PC-3 (cell line): ENCODE results near the gene CCNB1IP1. TPM values are rescaled to one million over a fixed set of nuclear protein-coding genes. Genes with fewer than 3 reads are reported as not detected.

ENCODE experiments used
- ATAC-seq: fragments of 200-7000 bp; cut with Tn5 transposase; 2 replicates; pipeline ENCODE4 v1.9.1; 2020; ENCODE audit warnings: mild to moderate bottlenecking, moderate library complexity
- BruUV-seq: library from RNA; stranded (reverse); fragments of 400-500 nt; replicated peaks from 2 replicates; lab custom pipeline; 2021; lab: Mats Ljungman, UMichigan
- CTCF ChIA-PET: fragments of 300-600 bp; sonication (Branson Sonifier 250); formaldehyde crosslinking; loops from one replicate; lab custom pipeline; 2022; ENCODE audit warnings: antibody characterized with exemption; lab: Charles Lee
- POLR2A ChIA-PET: fragments of 300-600 bp; sonication (Branson Sonifier 250); formaldehyde crosslinking; loops from one replicate; lab custom pipeline; 2022; ENCODE audit warnings: antibody characterized with exemption; ENCODE audit not compliant: unreplicated experiment; lab: Charles Lee
- DNase-seq: peaks from one replicate; pipeline ENCODE4 v3.0.0-alpha.2; 2015
- H2AFZ ChIP-seq: fragments of 300-600 bp; sonication (generic); 2 replicates; pipeline ENCODE4 v1.6.0; 2016; ENCODE audit warnings: antibody characterized with exemption, low read length
- H3F3A ChIP-seq: fragments of 300-600 bp; sonication (generic); one replicate; pipeline ENCODE4 v1.6.0; 2017; ENCODE audit warnings: antibody characterized with exemption, low read length, control low read depth, mild to moderate bottlenecking; ENCODE audit not compliant: unreplicated experiment
- H3K27ac ChIP-seq: fragments of 300-600 bp; sonication (generic); 2 replicates; pipeline ENCODE4 v1.5.1; 2016; ENCODE audit warnings: mild to moderate bottlenecking, low read length
- H3K27me3 ChIP-seq: fragments of 300-600 bp; sonication (generic); 2 replicates; pipeline ENCODE4 v1.6.1; 2016; ENCODE audit warnings: low read length, mixed read lengths
- H3K36me3 ChIP-seq: fragments of 300-600 bp; sonication (generic); 2 replicates; pipeline ENCODE4 v1.6.1; 2016; ENCODE audit warnings: low read depth, mixed run types, low read length, mixed read lengths
- H3K4me1 ChIP-seq: fragments of 300-600 bp; sonication (generic); 2 replicates; pipeline ENCODE4 v1.5.1; 2016; ENCODE audit warnings: low read length; ENCODE audit not compliant: insufficient read depth
- H3K4me2 ChIP-seq: fragments of 300-600 bp; sonication (generic); 2 replicates; pipeline ENCODE4 v1.6.0; 2016; ENCODE audit warnings: low read length
- H3K4me3 ChIP-seq: fragments of 300-600 bp; sonication (generic); 2 replicates; pipeline ENCODE4 v1.5.1; 2016; ENCODE audit warnings: mild to moderate bottlenecking, low read length, mixed read lengths
- H3K79me2 ChIP-seq: fragments of 300-600 bp; sonication (generic); 2 replicates; pipeline ENCODE4 v1.6.1; 2017; ENCODE audit warnings: low read length, mixed read lengths
- H3K9ac ChIP-seq: fragments of 300-600 bp; sonication (generic); 2 replicates; pipeline ENCODE4 v1.6.0; 2016; ENCODE audit warnings: mild to moderate bottlenecking, low read length
- H3K9me2 ChIP-seq: fragments of 300-600 bp; sonication (generic); replicated peaks from 2 replicates; pipeline ENCODE4 v1.6.1; 2016; ENCODE audit warnings: mixed run types, low read length, mixed read lengths
- H3K9me3 ChIP-seq: fragments of 300-600 bp; sonication (generic); 2 replicates; pipeline ENCODE4 v1.6.1; 2016; ENCODE audit warnings: low read length, mixed read lengths
- H4K20me1 ChIP-seq: fragments of 300-600 bp; sonication (generic); 2 replicates; pipeline ENCODE4 v1.6.1; 2016; ENCODE audit warnings: low read length, mixed read lengths
- CTCF ChIP-seq: fragments of 300-600 bp; sonication (generic); conservative IDR thresholded peaks from 2 replicates; pipeline ENCODE4 v1.5.1; 2017; ENCODE audit warnings: antibody characterized with exemption, low read depth, mild to moderate bottlenecking, low read length
- EZH2 ChIP-seq: fragments of 300-600 bp; sonication (generic); IDR thresholded peaks from one replicate; pipeline ENCODE4 v1.6.1; 2017; ENCODE audit warnings: antibody characterized with exemption, mild to moderate bottlenecking, low read length; ENCODE audit not compliant: unreplicated experiment
- EZH2phosphoT487 ChIP-seq: fragments of 300-600 bp; sonication (generic); IDR thresholded peaks from 2 replicates; pipeline ENCODE4 v1.6.1; 2018; ENCODE audit warnings: mild to moderate bottlenecking, antibody characterized with exemption, low read length, borderline replicate concordance
- intact Hi-C: fragments of 100-400 bp; cut with micrococcal nuclease; formaldehyde crosslinking; loops from 2 replicates; pipeline ENCODE4 v1.9.0; 2023
- total RNA-seq: library from RNA; depleted of rRNA; stranded (reverse); fragments of >200 nt; gene quantifications from 2 replicates; pipeline ENCODE4 v1.2.3, GENCODE V29; 2014

CCNB1IP1 gene
- total RNA-seq, 1 experiment from 2014 or later, result 32.8 TPM

GRCh38 chr14:20343862-20344220 lies 10.8 kb upstream of the CCNB1IP1 start:
- peak overlapping the region; percentile 66 for H2AFZ ChIP-seq
- ATAC-seq, result no peak
- H3K79me2 ChIP-seq, result peaks cover 22% of the 10 kb centered on the region
- POLR2A ChIA-PET, result interaction anchor here (0.6 to 1.5 kb wide), 7 partner anchors 10 to 304 kb away, joined by 3 to 37 read pairs (median 6); partner anchors contain the start of genes APEX1, OSGEP, PIP4P1 and PNP
- H3K9ac ChIP-seq, result peak overlapping the region; percentile 86
- TF ChIP-seq EZH2phosphoT487 (no peak), EZH2 (no peak), CTCF (no peak)
- intact Hi-C loops, result loop anchor here (1.0 to 2.0 kb wide), 5 partner anchors 11 to 269 kb away; partner anchors contain the start of genes APEX1, CCNB1IP1 and TEP1
- H3K4me1 ChIP-seq, result peaks cover 9% of the 10 kb centered on the region; the same call in 1 of the 2 replicates
- CTCF ChIA-PET, result interaction anchor here (0.6 to 1.5 kb wide), 3 partner anchors 16 to 111 kb away, joined by 3 to 6 read pairs (median 4); partner anchors contain the start of genes APEX1 and OSGEP
- H3F3A ChIP-seq, result no peaks in the 10 kb centered on the region
- DNase-seq, result peak; percentile 32
- TSS peak; percentile 80 for BruUV-seq
- H3K27me3 ChIP-seq, result no peaks in the 10 kb centered on the region
- H3K4me2 ChIP-seq, result peak overlapping the region; percentile 83
- H3K36me3 ChIP-seq, result peaks cover 28% of the 10 kb centered on the region
- no peaks in the 10 kb centered on the region for H3K9me2 ChIP-seq
- peak overlapping the region; percentile 22 for H3K27ac ChIP-seq
- H3K9me3 ChIP-seq, result no peaks in the 10 kb centered on the region
- peak overlapping the region; percentile 71 for H3K4me3 ChIP-seq
- H4K20me1 ChIP-seq, result no peaks in the 10 kb centered on the region

- ChIA-PET CTCF (interaction anchor here (0.5 to 1.5 kb wide), 7 partner anchors 15 to 347 kb away, joined by 3 to 22 read pairs (median 5); partner anchors contain the start of genes APEX1 and OSGEP), POLR2A (interaction anchor here (0.5 to 1.5 kb wide), 17 partner anchors 9 to 339 kb away, joined by 3 to 37 read pairs (median 6); partner anchors contain the start of genes APEX1, OSGEP, PIP4P1 and PNP)
- Histone ChIP-seq H3K9me3 (no peaks in the 10 kb centered on the region), H3K79me2 (peaks cover 22% of the 10 kb centered on the region), H3K36me3 (peaks cover 22% of the 10 kb centered on the region), H3F3A (no peaks in the 10 kb centered on the region), H2AFZ (peak within 1 kb of the TSS; percentile 98), H3K27ac (peak within 1 kb of the TSS; percentile 75), H3K27me3 (no peaks in the 10 kb centered on the region), H3K4me3 (peak within 1 kb of the TSS; percentile 98), H3K4me1 (peaks cover 9% of the 10 kb centered on the region; the same call in 1 of the 2 replicates), H3K9me2 (no peaks in the 10 kb centered on the region), H3K4me2 (peak within 1 kb of the TSS; percentile 96), H3K9ac (peak within 1 kb of the TSS; percentile 86), H4K20me1 (no peaks in the 10 kb centered on the region)
- DNase-seq (peak; percentile 100), ATAC-seq (peak; percentile 99)
- intact Hi-C loops, result loop anchor here (1.0 to 2.0 kb wide), 5 partner anchors 10 to 270 kb away; partner anchors contain the start of genes APEX1, CCNB1IP1 and TEP1
- no peak for TF ChIP-seq EZH2
- no peak for TF ChIP-seq EZH2phosphoT487
- TF ChIP-seq CTCF, result no peak
- BruUV-seq, result TSS peak; percentile 100
Observed at GRCh38 chr14:20343092-20343861, 10.2 kb upstream of the CCNB1IP1 start, which contains the start of gene PARP2. TSS of gene PARP2 (plus strand) at chr14:20343635. CDS start at chr14:20343642, 7 bp downstream.
